Endothelial cell of umbilical vein (primary cell): ENCODE data around the gene TRIM64. TPM values are rescaled to one million over a fixed set of nuclear protein-coding genes. Genes with fewer than 3 reads are reported as not detected.
"Not testable (repeated sequence)": the region's sequence is repeated elsewhere in the genome, so short reads cannot be mapped to it uniquely, and the experiment has no call there.

Experiments used
- Bru-seq: library from RNA; stranded (reverse); fragments of 400-500 nt; gene quantifications from one replicate; lab custom pipeline; 2021; lab: Mats Ljungman, UMichigan
- BruChase-seq, 2 experiments: library from RNA; stranded (reverse); fragments of 400-500 nt; gene quantifications; one replicate each; lab custom pipeline; 2021; lab: Mats Ljungman, UMichigan
- BruUV-seq: library from RNA; stranded (reverse); fragments of 400-500 nt; replicated peaks from 2 replicates; lab custom pipeline; 2021; lab: Mats Ljungman, UMichigan
- CTCF ChIA-PET: fragments of 300-600, 350-600 bp; sonication (Branson Sonifier 250); formaldehyde crosslinking; loops from one replicate; lab custom pipeline; 2021; ENCODE audit warnings: antibody characterized with exemption, inconsistent platforms; lab: Charles Lee
- POLR2A ChIA-PET: fragments of 300-600, 350-600 bp; sonication (Branson Sonifier 250); formaldehyde crosslinking; loops from one replicate; lab custom pipeline; 2021; ENCODE audit warnings: antibody characterized with exemption, inconsistent platforms; lab: Charles Lee
- DNase-seq: peaks from one replicate; pipeline ENCODE4 v3.0.0-alpha.2; 2011; ENCODE audit warnings: low read depth, low spot score
- FAIRE-seq: peaks from 2 replicates; lab custom pipeline; 2011; peaks lifted over from hg19 to GRCh38; lab: Jason Lieb, UNC
- H2AFZ ChIP-seq: 2 replicates; pipeline ENCODE4 v1.6.0; 2012; ENCODE audit warnings: low read depth, low read length, control low read depth, inconsistent platforms
- H3K27ac ChIP-seq: 2 replicates; pipeline ENCODE4 v1.5.1; 2011; ENCODE audit warnings: low read depth, mild to moderate bottlenecking, control low read depth, low read length, moderate library complexity; ENCODE audit not compliant: insufficient read depth
- H3K27me3 ChIP-seq, 2 experiments: 2 replicates each; pipeline versions ENCODE4 v1.6.0 to v1.6.1; 2011; ENCODE audit warnings: low read length in 2 of 2, mixed read lengths in 1 of 2; ENCODE audit not compliant: control insufficient read depth in 2 of 2, insufficient read depth in 2 of 2
- H3K36me3 ChIP-seq, 2 experiments: 2 replicates in 1 of 2; 3 replicates in 1 of 2; pipeline ENCODE4 v1.5.1; 2011; ENCODE audit warnings: low read length in 2 of 2, mild to moderate bottlenecking in 1 of 2, moderate library complexity in 1 of 2; ENCODE audit not compliant: control insufficient read depth in 2 of 2, insufficient read depth in 2 of 2; ENCODE audit errors: extremely low read depth in 1 of 2
- H3K4me1 ChIP-seq: 3 replicates; pipeline ENCODE4 v1.5.1; 2011; ENCODE audit warnings: mild to moderate bottlenecking, low read length; ENCODE audit not compliant: control insufficient read depth, insufficient read depth; ENCODE audit errors: extremely low read depth
- H3K4me2 ChIP-seq: 2 replicates; pipeline ENCODE4 v1.6.1; 2011; ENCODE audit warnings: low read length, control low read depth, mixed read lengths; ENCODE audit not compliant: insufficient read depth
- H3K4me3 ChIP-seq, 3 experiments: fragments of 200-600 bp in 1 of 3; sonication (generic), shearing (Covaris generic) in 1 of 3; replicated peaks in 1 of 3; 2 replicates each; pipeline ENCODE4 v1.5.1; 2011 to 2016; ENCODE audit warnings: control low read depth in 3 of 3, low read length in 3 of 3, mild to moderate bottlenecking in 2 of 3, inconsistent platforms in 1 of 3, low read depth in 1 of 3, moderate library complexity in 1 of 3; ENCODE audit not compliant: insufficient read depth in 1 of 3
- H3K79me2 ChIP-seq: 2 replicates; pipeline ENCODE4 v1.6.0; 2012; ENCODE audit warnings: low read length, inconsistent platforms; ENCODE audit not compliant: control insufficient read depth, insufficient read depth
- H3K9ac ChIP-seq: replicated peaks from 2 replicates; pipeline ENCODE3; 2011; ENCODE audit warnings: low read length, control low read depth; ENCODE audit not compliant: insufficient read depth; ENCODE audit errors: extremely low read depth
- H3K9me1 ChIP-seq: replicated peaks from 3 replicates; pipeline ENCODE4 v1.6.0; 2011; ENCODE audit warnings: mild to moderate bottlenecking, low read length; ENCODE audit not compliant: control insufficient read depth, insufficient read depth; ENCODE audit errors: extremely low read depth
- H3K9me3 ChIP-seq: replicated peaks from 2 replicates; pipeline ENCODE4 v1.5.1; 2012; ENCODE audit warnings: low read length, inconsistent platforms; ENCODE audit not compliant: control insufficient read depth, insufficient read depth
- H4K20me1 ChIP-seq: replicated peaks from 2 replicates; pipeline ENCODE3; 2011; ENCODE audit warnings: mild to moderate bottlenecking, low read length; ENCODE audit not compliant: control insufficient read depth, insufficient read depth; ENCODE audit errors: extremely low read depth
- EZH2 ChIP-seq: IDR thresholded peaks from 2 replicates; pipeline ENCODE4 v1.6.1; 2012; ENCODE audit warnings: borderline replicate concordance, low read depth, mild to moderate bottlenecking, moderate library complexity, low read length, inconsistent platforms; ENCODE audit not compliant: severe bottlenecking
- FOS ChIP-seq: IDR thresholded peaks from 2 replicates; pipeline ENCODE4 v1.6.1; 2011; ENCODE audit warnings: mild to moderate bottlenecking, low read length, moderate library complexity, borderline replicate concordance; ENCODE audit not compliant: insufficient read depth
- GATA2 ChIP-seq: IDR thresholded peaks from 2 replicates; pipeline ENCODE4 v1.7.0; 2011; ENCODE audit warnings: low read depth, mild to moderate bottlenecking, moderate library complexity, mixed read lengths, low read length; ENCODE audit not compliant: insufficient read length, insufficient read depth
- JUN ChIP-seq: IDR thresholded peaks from 2 replicates; pipeline ENCODE4 v1.6.1; 2011; ENCODE audit warnings: borderline replicate concordance, low read depth; ENCODE audit not compliant: insufficient read length, insufficient read depth
- MYC ChIP-seq: IDR thresholded peaks from one replicate; pipeline ENCODE4 v1.6.1; 2011; ENCODE audit warnings: mild to moderate bottlenecking, low read depth, low read length
- POLR2A ChIP-seq: IDR thresholded peaks from 2 replicates; pipeline ENCODE4 v1.6.1; 2012; ENCODE audit warnings: low read depth, mild to moderate bottlenecking, control low read depth, low read length
- POLR2AphosphoS5 ChIP-seq: IDR thresholded peaks from 2 replicates; pipeline ENCODE4 v1.6.1; 2012; ENCODE audit warnings: low read depth, mild to moderate bottlenecking, control low read depth, low read length, moderate library complexity; ENCODE audit not compliant: insufficient read depth
- dilution Hi-C: fragments of 300-500 bp; cut with MboI; formaldehyde crosslinking; loops from one replicate; pipeline ENCODE4 v1.15.0; 2019; ENCODE audit warnings: low sequenced_read_pairs; ENCODE audit not compliant: extremely low pct_ligation_motif_present
- intact Hi-C: fragments of 100-400 bp; cut with micrococcal nuclease; formaldehyde crosslinking; loops from one replicate; pipeline ENCODE4 v1.10.0; 2022
- long read RNA-seq: library from polyadenylated mRNA; stranded (forward); transcript quantifications from one replicate; pipeline ENCODE4 v2.0.0, GENCODE V29; 2021
- polyA minus RNA-seq, 3 experiments: library from RNA; depleted of rRNA, polyadenylated mRNA; stranded (reverse); fragments of >200 nt; gene quantifications; 1 replicate in 1 of 3; 2 replicates in 2 of 3; pipeline ENCODE4 v1.2.3, GENCODE V29; 2011
- polyA plus RNA-seq, 4 experiments: library from polyadenylated mRNA; depleted of rRNA in 3 of 4; stranded (reverse) in 3 of 4; unstranded in 1 of 4; fragments of >200 nt; gene quantifications; 2 replicates each; pipeline versions ENCODE4 v1.2.1 to v1.2.3, GENCODE V29; 2011 to 2012; ENCODE audit warnings: missing spikeins in 1 of 4
- total RNA-seq: library from RNA; stranded (reverse); gene quantifications from 2 replicates; pipeline ENCODE4 v1.2.3, GENCODE V29; 2021
- TF ChIP-seq, protein P1 (sequence below): IDR thresholded peaks from 2 replicates; pipeline ENCODE4 v1.6.1; 2011; ENCODE audit not compliant: insufficient read depth, insufficient read length
- TF ChIP-seq, protein P2 (sequence below), 2 donors: IDR thresholded peaks; 1 replicate in 1 of 2; 2 replicates in 1 of 2; pipeline ENCODE4 v1.5.1; 2011; ENCODE audit warnings: low read length in 2 of 2, mild to moderate bottlenecking in 2 of 2, moderate library complexity in 2 of 2, control low read depth in 1 of 2, inconsistent platforms in 1 of 2, low read depth in 1 of 2; ENCODE audit not compliant: insufficient read depth in 1 of 2; ENCODE audit errors: extremely low read depth in 1 of 2

Gene TRIM64, protein sequence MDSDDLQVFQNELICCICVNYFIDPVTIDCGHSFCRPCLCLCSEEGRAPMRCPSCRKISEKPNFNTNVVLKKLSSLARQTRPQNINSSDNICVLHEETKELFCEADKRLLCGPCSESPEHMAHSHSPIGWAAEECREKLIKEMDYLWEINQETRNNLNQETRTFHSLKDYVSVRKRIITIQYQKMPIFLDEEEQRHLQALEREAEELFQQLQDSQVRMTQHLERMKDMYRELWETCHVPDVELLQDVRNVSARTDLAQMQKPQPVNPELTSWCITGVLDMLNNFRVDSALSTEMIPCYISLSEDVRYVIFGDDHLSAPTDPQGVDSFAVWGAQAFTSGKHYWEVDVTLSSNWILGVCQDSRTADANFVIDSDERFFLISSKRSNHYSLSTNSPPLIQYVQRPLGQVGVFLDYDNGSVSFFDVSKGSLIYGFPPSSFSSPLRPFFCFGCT
- total RNA-seq = not detected in 2 replicates
- polyA plus RNA-seq = not detected in 2 replicates
- polyA plus RNA-seq (2011; cell fraction: cytosol; rRNA removed) = not detected in 2 replicates
- not detected in 2 replicates for polyA plus RNA-seq (2011; cell fraction: nucleus; rRNA removed)
- not detected in 2 replicates for polyA plus RNA-seq (2012)
- not detected in 2 replicates for polyA minus RNA-seq
- polyA minus RNA-seq (2011; cell fraction: cytosol; rRNA and poly(A)+ RNA removed) = not detected
- polyA minus RNA-seq (2011; cell fraction: nucleus; rRNA and poly(A)+ RNA removed) = not detected in 2 replicates
- Bru-seq, nascent RNA = not detected
- BruChase-seq, experiment 1, labeled RNA remaining after a 6-hour chase = not detected
- BruChase-seq, experiment 2, labeled RNA remaining after a 2-hour chase = not detected
- long read RNA-seq = 0 reads

DNA sequence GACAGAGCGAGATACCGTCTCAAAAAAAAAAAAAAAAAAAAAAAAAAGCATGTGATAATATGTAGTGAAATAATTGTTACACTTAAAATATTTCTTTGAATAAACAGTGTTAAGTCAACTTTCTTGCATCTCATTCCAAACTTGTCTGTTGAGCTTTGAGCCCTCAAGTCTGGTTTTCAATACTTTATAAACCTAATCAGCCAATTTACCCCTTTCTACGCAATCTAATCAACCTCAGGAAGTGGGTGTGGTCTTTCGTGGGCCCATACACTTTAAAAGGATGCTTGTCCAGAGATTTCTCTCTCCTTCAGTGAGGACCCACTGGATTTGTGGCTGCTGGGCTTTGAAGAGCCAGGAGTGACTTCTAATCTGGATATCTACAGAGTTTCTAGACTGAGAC lies at the start of gene TRIM64:
Gene TRIM64 (plus strand): TSS at position 301 of the 400 bp plus-strand sequence. CDS start 2,467 bp downstream, outside the sequence.
- H3K36me3 ChIP-seq, POLR2A ChIA-PET, H3K4me3 ChIP-seq, H3K27ac ChIP-seq, H3K9me3 ChIP-seq, H4K20me1 ChIP-seq, DNase-seq, H3K9ac ChIP-seq, intact Hi-C loops, CTCF ChIA-PET, H3K4me2 ChIP-seq, H3K27me3 ChIP-seq, H2AFZ ChIP-seq, H3K9me1 ChIP-seq, FAIRE-seq, dilution Hi-C loops, BruUV-seq, H3K4me1 ChIP-seq, H3K79me2 ChIP-seq: not testable (repeated sequence)

DNA sequence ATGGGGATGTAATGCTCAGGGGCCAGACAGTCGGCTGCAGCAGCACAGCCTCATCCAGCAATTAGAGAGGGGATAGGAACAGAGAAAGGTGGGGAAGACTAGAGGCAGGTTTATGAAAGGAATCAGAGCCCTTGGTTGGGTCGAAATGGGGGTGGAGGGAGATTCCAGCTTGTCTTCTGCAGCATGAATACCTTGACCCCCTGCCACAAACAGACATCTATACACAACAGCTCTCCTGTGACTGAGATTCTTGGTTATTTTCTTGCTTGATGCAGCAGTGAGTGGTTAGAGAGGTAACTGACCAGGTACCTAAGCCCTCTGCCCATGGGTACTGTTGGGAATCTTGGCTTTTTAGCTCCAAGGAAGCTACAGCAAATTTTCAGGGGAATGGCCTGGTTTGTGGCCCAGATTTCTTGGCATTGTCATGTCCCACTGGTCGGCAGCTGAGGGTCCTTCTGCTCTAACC lies 43.6 kb upstream of the TRIM64 start, which contains the start of gene TRIM49D1:
Gene TRIM49D1 (minus strand): TSS at position 51 of the 466 bp plus-strand sequence. CDS start 4,535 bp downstream, outside the sequence.
- H3K79me2 ChIP-seq = no peaks in the 10 kb centered on the region
- H3K27ac ChIP-seq = no peak within 1 kb of the TSS
- no peaks in the 10 kb centered on the region for H4K20me1 ChIP-seq
- no peak within 1 kb of the TSS for H3K4me2 ChIP-seq
- ChIA-PET POLR2A (no interaction called here), CTCF (no interaction called here)
- intact Hi-C loops (no loop called here), dilution Hi-C loops (no loop called here)
- H3K9ac ChIP-seq = no peak within 1 kb of the TSS
- H2AFZ ChIP-seq = no peak within 1 kb of the TSS
- no peak within 1 kb of the TSS for H3K4me3 ChIP-seq
- no peaks in the 10 kb centered on the region for H3K4me1 ChIP-seq
- DNase-seq = no peak
- no peaks in the 10 kb centered on the region for H3K27me3 ChIP-seq
- BruUV-seq = no TSS peak
- TF ChIP-seq POLR2AphosphoS5 (no peak), FOS (no peak), GATA2 (no peak), POLR2A (no peak), MYC (no peak), JUN (no peak), EZH2 (no peak)
- TF ChIP-seq, protein P1, sequence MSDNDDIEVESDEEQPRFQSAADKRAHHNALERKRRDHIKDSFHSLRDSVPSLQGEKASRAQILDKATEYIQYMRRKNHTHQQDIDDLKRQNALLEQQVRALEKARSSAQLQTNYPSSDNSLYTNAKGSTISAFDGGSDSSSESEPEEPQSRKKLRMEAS = no peak
- TF ChIP-seq, protein P2, sequence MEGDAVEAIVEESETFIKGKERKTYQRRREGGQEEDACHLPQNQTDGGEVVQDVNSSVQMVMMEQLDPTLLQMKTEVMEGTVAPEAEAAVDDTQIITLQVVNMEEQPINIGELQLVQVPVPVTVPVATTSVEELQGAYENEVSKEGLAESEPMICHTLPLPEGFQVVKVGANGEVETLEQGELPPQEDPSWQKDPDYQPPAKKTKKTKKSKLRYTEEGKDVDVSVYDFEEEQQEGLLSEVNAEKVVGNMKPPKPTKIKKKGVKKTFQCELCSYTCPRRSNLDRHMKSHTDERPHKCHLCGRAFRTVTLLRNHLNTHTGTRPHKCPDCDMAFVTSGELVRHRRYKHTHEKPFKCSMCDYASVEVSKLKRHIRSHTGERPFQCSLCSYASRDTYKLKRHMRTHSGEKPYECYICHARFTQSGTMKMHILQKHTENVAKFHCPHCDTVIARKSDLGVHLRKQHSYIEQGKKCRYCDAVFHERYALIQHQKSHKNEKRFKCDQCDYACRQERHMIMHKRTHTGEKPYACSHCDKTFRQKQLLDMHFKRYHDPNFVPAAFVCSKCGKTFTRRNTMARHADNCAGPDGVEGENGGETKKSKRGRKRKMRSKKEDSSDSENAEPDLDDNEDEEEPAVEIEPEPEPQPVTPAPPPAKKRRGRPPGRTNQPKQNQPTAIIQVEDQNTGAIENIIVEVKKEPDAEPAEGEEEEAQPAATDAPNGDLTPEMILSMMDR (IDR thresholded peaks at IDR 0.05; ENCODE audit: extremely low read depth in 1 of 2, insufficient read depth in 1 of 2, low read depth in 1 of 2, low read length in 2 of 2) = no peak
- H3K9me3 ChIP-seq = no peaks in the 10 kb centered on the region
- H3K36me3 ChIP-seq = no peaks in the 10 kb centered on the region
- H3K9me1 ChIP-seq = no peaks in the 10 kb centered on the region
- no peak for FAIRE-seq
